ENCODE measurements around the gene MPP7. TPM values are rescaled to one million over a fixed set of nuclear protein-coding genes. Genes with fewer than 3 reads are reported as not detected.

MPP7 gene
- total and polyA plus RNA-seq, 8 donors = 11.9 to 38.3 (median 14.4) TPM

GRCh38 chr10:28311104-28311503, 8.2 kb upstream of the MPP7 start:
- intact Hi-C loops (cut with DNase I) = no loop called here
- no peak for ATAC-seq
- Histone ChIP-seq H3K36me3 (no peaks in the 10 kb centered on the region), H3K4me3 (no peak overlapping the region), H3K4me1 (peaks cover 0 to 9% of the 10 kb centered on the region in 2 donors), H3K27me3 (peaks cover 2 to 22% of the 10 kb centered on the region in 2 donors), H3K9me3 (no peaks in the 10 kb centered on the region), H3K27ac (no peak overlapping the region)
- TF ChIP-seq CTCF (IDR thresholded peaks at IDR 0.05) = no peak
- no peak for DNase-seq

GRCh38 chr10:28307267-28307666, 4.4 kb upstream of the MPP7 start:
- Histone ChIP-seq H3K36me3 (no peaks in the 10 kb centered on the region), H3K27me3 (peaks cover 2 to 31% of the 10 kb centered on the region in 2 donors), H3K9me3 (no peaks in the 10 kb centered on the region), H3K27ac (no peak overlapping the region), H3K4me3 (no peak overlapping the region), H3K4me1 (peaks cover 0 to 36% of the 10 kb centered on the region in 2 donors)
- DNase-seq (peak in 1 of 4 donors; percentile 20), ATAC-seq (no peak)
- intact Hi-C loops (cut with DNase I) = no loop called here
- TF ChIP-seq CTCF (IDR thresholded peaks at IDR 0.05) = no peak

- TF ChIP-seq CTCF (IDR thresholded peaks at IDR 0.05) = no peak
- no peak overlapping the region for H3K27ac ChIP-seq
- ATAC-seq = no peak
- H3K36me3 ChIP-seq = no peaks in the 10 kb centered on the region
- H3K4me1 ChIP-seq = peaks cover 0 to 53% of the 10 kb centered on the region in 2 donors
- no peaks in the 10 kb centered on the region for H3K9me3 ChIP-seq
- intact Hi-C loops (cut with DNase I) = no loop called here
- H3K4me3 ChIP-seq = no peak overlapping the region
- peaks cover 2 to 31% of the 10 kb centered on the region in 2 donors for H3K27me3 ChIP-seq
- DNase-seq = no peak
Observed at GRCh38 chr10:28305553-28305952, 2.7 kb upstream of the MPP7 start.

GRCh38 chr10:28304032-28304571, 1.2 kb upstream of the MPP7 start:
- Histone ChIP-seq H3K4me1 (peaks cover 0 to 53% of the 10 kb centered on the region in 2 donors), H3K36me3 (no peaks in the 10 kb centered on the region), H3K4me3 (peak overlapping the region in 1 of 2 donors; percentile 82), H3K27me3 (peaks cover 2 to 16% of the 10 kb centered on the region in 2 donors), H3K9me3 (no peaks in the 10 kb centered on the region), H3K27ac (peak overlapping the region in 1 of 2 donors; percentile 95)
- no peak for ATAC-seq
- intact Hi-C loops (cut with DNase I) = no loop called here
- no peak for TF ChIP-seq CTCF (IDR thresholded peaks at IDR 0.05)
- DNase-seq = no peak

GRCh38 chr10:28302012-28302637, 739 bp downstream of the MPP7 start:
- Histone ChIP-seq H3K4me1 (peaks cover 0 to 47% of the 10 kb centered on the region in 2 donors), H3K9me3 (no peaks in the 10 kb centered on the region), H3K4me3 (peak overlapping the region; percentile 82 to 83), H3K27ac (peak overlapping the region; percentile 88 to 95), H3K27me3 (peaks cover 0 to 14% of the 10 kb centered on the region in 2 donors), H3K36me3 (no peaks in the 10 kb centered on the region)
- DNase-seq (peak in 2 of 4 donors; percentile 41 to 53), ATAC-seq (peak; percentile 35)
- intact Hi-C loops (cut with DNase I) = no loop called here
- TF ChIP-seq CTCF (IDR thresholded peaks at IDR 0.05) = peak in 1 of 2 donors; percentile 17
